HG03378 (cell line): ENCODE results near the gene PLS1.

Experiments
- ATAC-seq: cut with Tn5 transposase; IDR thresholded peaks from one replicate; pipeline ENCODE4 v1.9.1; 2021; ENCODE audit warnings: mild to moderate bottlenecking, moderate library complexity; ENCODE audit not compliant: unreplicated experiment

The PLS1 gene

GRCh38 chr3:142636664-142637063, 40.5 kb downstream of the PLS1 start:
- ATAC-seq, result no peak

- no peak for ATAC-seq
Observed at GRCh38 chr3:142638291-142638690, 42.1 kb downstream of the PLS1 start.

- no peak for ATAC-seq
Observed at GRCh38 chr3:142641504-142641903, 45.3 kb downstream of the PLS1 start.

DNA sequence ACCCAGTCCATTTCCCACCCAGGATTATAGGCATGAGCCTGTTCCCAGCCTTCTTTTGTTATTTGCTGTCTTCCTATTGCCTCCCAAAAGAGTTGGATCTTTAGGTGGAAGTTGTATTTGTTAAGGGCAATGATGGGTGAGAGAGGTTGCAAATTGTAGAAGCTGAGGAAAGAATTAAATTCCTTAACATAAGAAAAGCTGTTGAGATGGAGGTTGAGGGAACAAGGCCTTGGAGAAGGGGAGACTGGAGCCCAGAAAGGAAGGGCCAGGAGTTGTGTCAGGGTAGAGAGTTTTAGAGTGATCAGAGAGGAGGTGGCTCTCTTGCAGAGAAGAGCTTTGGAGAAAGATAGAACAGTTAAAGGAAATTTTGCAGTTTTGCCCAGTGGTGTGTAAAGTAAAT, 46.8 kb downstream of the PLS1 start:
- ATAC-seq, result no peak

DNA sequence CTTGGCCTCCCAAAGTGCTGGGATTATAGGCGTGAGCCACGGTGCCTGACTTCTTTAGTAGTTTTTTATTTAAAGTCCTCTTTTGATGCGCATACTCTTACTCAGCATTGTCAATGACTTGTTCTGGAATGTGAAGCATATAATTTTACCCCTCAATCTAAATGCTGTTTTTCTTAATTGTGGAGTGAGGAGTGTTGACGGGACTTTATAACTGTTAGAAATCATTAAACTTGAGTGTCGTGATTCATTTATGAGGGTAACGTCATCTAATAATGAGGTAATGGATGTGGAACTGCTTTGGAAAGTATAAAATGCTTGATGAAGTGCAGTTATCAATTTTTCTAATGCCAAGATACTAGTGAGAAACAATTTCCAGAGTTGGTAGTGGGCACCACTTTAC, 48.3 kb downstream of the PLS1 start:
- ATAC-seq, result no peak

DNA sequence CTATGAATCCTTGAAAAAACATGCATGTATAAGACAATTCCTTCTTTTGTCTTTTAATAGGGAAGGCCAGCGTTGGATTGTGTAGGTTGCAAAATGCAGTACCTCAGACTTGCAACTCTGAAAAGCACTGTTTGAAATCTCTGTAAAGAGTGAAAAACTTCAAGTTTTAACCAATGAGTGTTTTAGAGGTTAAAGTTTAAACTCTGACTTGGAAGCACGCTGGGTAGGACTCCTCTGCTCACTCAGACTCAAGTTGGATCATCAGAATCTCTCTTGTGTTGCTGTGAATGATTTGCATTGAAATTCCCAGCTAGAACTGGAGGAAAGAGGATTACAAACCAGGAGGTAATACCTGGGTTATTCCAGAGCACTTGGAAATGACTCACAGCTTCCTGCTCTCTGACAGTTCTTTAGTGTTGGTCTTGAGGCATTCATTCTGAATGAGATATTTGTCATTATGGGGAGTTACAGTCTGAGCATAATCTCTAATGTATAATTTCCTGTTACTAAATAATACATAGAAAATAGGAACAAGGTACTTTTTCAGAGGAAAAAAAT, 49.1 kb downstream of the PLS1 start:
- no peak for ATAC-seq

DNA sequence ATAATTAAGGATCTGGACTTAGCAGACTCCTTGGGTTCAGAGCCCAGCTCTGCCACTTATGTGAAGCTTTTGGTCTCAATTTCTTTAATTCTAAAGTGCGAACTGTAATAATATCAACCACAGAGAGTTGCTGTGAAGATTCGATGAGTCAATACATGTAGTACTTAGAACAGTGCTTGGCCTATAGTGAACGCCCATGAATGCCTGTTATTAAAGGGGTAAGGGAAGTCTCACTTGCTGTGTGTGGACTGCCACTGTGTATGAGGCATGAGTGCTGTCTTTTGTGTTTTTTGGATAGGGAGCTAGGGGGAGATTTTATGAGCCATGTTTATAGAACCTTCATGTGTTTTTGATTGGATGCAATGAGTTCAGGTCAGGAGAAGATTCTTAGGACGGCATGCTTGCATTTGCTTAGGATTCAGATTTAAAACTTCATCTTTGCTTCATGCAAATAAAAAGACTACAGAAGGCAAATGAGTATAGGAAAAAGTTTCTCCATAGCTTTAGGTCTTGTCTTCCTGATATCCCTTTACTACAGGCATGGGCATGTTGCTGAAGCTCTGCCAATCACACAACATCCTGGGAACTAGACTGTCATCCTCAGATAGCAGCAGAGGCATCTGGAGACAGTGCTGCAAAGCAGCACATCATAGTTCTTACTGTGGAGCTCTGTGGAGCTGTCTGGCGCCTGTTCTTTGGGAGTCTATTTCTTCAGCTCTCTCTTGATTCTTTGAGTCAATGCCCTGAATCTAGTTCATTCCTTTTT, 50.0 kb downstream of the PLS1 start:
- no peak for ATAC-seq

DNA sequence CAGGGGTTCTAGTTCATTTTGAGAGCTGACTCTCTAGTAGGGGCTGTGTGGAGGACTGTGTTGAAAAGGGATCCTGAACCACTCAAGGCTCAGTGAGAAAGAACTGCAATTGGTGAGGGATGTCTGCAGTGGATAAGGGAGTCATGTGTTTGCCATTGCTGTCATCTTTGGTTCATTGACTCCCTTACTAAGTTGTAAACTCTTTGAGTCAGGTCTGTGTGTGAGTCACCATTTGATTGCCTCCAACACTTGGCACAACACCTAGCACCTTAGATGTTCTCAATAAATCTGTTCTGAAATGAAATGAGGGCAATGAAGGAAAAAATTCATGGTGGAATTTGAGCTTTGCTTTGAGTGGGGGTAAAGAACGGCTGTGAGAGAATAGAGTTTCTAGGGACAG, 51.7 kb downstream of the PLS1 start:
- no peak for ATAC-seq

GRCh38 chr3:142648950-142649349, 52.8 kb downstream of the PLS1 start:
- ATAC-seq, result no peak

DNA sequence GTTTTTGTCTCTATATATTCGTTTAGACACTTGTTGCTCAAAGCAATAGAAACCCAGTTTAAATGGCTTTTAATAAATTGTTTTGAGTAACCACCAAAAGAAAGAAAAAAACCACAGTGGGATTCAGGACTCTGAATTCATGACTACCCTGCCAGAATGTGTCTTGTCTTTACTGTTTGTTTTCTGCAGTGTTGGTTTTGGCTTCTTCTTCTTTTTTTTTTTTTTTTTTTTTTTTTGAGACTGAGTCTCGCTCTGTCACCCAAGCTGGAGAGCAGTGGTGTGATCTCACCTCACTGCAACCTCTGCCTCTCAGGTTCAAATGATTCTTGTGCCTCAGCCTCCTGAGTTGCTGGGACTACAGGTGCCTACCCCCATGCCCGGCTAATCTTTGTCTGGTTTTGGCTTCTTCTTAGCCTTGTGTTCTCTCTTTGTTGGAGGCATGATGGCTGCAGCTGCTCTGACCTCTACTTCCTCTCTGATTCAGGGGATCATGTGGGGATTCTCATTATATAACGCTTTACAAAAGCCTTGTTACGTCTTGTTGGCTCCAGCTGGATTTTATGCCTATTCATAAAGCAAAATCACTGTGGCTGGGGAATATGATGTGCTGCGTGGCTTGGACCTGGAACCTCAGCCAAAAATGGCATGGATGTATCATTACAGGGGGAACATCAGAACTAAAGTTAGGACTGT, 54.0 kb downstream of the PLS1 start:
- ATAC-seq, result no peak

DNA sequence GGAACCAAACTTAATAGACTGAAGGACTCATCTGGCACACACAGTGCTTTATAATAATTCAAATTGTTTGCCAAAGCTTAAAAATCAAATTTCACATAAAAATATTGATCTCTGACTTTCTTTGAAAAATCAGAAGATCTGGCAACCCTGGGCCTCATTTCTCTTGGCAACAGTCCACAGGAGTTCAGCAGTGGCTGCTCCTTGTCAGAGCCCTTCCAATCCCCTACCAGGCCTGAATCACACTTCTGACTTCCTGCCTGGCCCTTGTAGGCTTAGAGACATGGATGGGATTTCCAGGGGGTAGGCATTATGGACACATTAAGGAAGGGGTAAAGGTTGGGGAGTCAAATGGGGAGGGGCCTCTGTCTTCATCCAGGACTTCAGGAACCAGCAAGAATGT, 55.5 kb downstream of the PLS1 start:
- ATAC-seq, result no peak

DNA sequence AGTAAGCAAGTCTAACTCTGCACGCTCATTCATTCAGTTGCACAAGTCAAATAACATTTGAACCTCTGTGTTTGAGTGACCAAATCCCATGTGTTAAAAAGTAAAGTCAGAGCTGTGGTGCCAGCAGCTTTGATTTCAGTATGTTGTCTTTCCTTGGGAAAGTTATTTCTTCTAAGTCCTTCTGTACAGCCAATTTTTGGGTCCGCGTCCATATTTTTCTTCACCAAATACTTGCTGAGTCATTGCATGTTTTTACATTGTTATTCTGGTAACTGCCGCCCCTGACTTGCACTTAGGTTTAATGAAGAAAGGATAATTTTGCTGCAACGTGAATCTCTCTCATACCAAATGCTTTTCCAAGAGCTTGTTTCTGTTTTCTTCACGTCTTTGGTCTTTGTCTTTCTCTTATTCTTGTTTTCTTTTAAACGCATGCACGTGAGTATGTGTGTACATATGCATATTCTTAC, 56.7 kb downstream of the PLS1 start:
- no peak for ATAC-seq

DNA sequence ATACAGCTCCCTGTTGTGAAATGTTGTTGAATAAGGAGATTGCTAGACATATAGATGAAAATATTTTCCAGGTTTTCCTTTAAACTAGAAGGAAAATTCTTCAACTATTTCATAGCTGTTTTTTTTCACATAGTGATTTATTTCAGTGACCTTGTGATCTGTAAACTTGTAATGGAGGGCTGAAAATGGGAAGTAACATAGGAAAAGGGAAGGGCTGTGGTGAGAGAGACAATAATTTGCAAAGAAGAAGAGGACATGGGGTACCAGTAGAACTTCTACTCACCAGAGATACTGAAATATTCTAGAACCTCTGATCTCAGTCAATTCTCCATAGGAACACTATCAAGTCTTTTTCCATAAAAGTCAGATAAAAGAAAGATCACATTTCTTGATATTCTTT, 60.4 kb downstream of the PLS1 start:
- ATAC-seq, result no peak

DNA sequence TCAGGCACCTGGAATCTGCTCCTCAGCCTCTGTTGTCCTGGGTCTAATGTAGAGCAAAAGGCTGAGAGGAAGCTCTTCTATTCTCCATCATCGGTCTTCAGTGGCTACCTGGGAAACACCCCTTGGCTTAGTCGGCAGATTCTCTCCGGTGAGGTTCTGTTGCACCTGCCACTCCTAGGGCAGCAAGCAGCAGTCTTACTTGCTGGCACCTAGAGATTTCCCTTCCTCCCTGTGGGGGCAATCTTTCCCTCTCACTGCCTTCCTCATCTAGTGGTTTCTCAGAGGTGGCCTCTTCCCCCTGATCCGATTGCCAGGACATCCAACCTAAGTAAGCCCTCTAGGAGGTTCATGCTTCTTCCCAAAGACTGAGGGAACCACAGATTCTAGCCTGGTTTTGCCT, 60.8 kb downstream of the PLS1 start:
- ATAC-seq, result no peak

DNA sequence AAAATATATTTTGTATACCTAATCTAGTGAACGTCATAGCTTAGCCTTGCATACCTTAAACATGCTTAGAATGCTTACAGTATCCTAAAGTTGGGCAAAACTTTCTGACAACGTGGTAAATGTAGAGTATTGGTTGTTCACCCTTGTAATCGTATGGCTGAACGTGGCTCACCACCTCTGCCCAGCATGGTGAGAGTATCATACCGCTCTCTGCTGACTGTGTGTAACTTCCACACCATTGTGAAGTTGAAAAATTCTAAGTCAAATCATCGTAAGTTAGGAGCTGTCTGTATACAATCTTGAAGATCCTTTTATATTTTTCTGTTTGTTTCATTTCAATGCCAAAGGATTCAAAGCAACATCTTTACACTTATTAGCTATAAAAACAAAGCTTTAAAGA, 64.2 kb downstream of the PLS1 start:
- no peak for ATAC-seq

DNA sequence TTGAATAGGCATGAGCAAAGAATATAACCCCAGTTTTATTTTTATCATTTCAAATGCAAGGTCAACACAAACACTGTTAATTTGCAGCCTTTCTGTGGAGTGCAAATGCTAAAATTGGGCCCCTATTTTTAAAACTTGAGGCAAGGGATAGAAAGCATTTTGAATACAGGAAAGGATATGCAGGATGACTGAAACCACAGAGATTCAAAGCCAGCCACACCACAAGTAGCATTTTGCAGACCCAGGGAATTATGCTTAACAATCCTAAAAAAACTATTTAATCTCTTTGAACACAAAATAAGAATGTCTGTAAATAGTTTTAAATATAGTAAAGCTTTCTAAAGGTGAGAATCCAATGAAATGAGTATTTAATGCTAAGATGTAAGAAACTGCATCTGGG, 64.7 kb downstream of the PLS1 start:
- no peak for ATAC-seq

GRCh38 chr3:142663865-142664264, 67.7 kb downstream of the PLS1 start:
- ATAC-seq, result no peak

GRCh38 chr3:142664311-142664710, 68.1 kb downstream of the PLS1 start:
- ATAC-seq, result no peak

DNA sequence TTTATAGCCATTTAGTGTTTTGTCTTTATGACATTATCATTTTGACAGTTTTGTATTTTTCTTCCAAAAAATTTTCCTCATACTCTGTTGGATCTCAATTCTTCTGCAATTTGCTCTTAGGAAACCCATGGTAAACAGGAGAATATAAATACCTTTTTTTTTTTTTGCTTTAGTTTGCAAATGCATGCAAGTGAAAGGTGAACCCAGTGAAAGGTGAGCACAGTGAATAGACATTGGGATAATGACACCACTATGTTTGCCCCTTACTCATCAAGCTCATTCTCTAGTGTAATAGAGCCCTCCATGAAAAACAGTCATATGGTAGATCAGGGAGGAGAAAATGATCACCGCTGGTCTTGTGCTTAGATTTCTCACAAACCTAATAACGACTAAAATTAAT, 68.6 kb downstream of the PLS1 start:
- no peak for ATAC-seq

DNA sequence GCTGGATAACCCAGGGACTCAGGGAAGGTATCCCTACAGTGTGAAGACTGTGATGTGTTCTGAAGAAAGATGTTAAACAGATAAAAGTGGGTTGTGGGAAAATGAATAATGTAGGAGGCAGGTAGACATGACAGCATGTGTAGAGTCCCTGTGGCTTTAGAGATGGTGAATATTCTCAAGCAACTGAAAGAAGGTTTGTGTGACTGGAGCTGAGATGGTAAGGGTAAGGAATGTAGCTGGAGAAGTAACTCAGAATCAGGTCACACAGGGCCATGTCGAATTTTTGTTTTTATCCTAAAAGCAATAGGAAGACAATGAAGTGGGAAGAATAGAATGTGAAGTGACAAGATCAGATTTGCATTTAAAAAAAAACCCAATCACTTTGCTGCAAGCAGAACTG, 73.9 kb downstream of the PLS1 start:
- no peak for ATAC-seq

DNA sequence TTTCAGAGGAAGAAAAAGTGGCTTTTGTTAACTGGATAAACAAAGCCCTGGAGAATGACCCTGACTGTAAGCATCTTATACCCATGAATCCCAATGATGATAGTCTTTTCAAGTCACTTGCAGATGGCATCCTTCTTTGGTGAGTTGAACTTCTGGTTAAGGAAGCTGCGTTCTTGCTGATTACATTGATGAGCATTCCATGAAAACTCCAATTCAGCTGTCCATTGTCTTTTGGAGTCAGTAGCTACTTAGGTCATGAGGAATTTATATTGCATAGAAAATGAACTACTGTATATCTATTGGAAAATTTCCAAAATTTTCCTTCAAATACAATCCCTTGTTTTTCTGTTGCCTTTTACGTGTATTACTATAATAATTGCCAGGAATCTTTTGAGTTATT, 80.0 kb downstream of the PLS1 start:
- no peak for ATAC-seq

GRCh38 chr3:142680710-142681109, 84.5 kb downstream of the PLS1 start:
- ATAC-seq, result no peak
